Spleen (tissue), 7 donors: ENCODE data around the gene FOXP1.

Experiments
- CTCF ChIP-seq, 11 experiments: fragments of 200-600 bp in 7 of 11; fragments of 450-650 bp in 4 of 11; sonication (generic) in 4 of 11; IDR thresholded peaks in 8 of 11; conservative IDR thresholded peaks in 3 of 11; 1 replicate in 7 of 11; 2 replicates in 4 of 11; pipeline versions ENCODE4 v1.4.0 to v1.8.0; 2016 to 2021; ENCODE audit warnings: antibody characterized with exemption in 11 of 11, inconsistent platforms in 4 of 11, mild to moderate bottlenecking in 1 of 11
- POLR2A ChIP-seq, 3 donors: fragments of 450-650 bp; IDR thresholded peaks; one replicate each; pipeline ENCODE4 v1.5.1; 2017; ENCODE audit warnings: antibody characterized with exemption in 3 of 3, mild to moderate bottlenecking in 1 of 3
- POLR2AphosphoS5 ChIP-seq, 3 donors: sonication (generic); formaldehyde crosslinking; IDR thresholded peaks; one replicate each; pipeline ENCODE4 v1.5.1; 2017; ENCODE audit warnings: antibody characterized with exemption in 3 of 3
- donor health status: DM: no; HTN: no; CAD: no; lungs with moderate emphysema.
- donor health status: DM: no; HTN: no; CAD: no.
- donor health status: DM: no; HTN: no; CAD: no.

DNA sequence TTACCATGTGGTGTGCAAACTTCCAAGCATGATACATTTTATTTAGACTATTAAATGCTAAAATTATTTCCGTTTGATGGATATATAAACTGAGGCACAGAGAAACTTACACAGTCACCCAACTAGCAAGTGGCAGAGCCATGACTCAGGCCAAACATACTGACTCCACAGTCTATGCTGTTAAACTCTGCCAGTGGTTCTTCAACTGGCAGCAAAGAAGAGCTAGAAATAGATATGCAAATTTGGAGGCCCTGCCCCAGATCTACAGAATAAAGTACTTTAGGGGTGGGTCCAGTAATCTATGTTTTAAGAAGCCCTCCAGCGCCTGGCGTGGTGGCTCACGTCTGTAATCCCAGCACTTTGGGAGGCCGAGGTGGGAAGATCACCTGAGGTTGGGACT, 400.0 kb downstream of the FOXP1 start:
- TF ChIP-seq CTCF (IDR thresholded peaks at IDR 0.05 in 8 of 11, conservative IDR thresholded peaks at IDR 0.05 in 3 of 11), result no peak
- no peak for TF ChIP-seq POLR2A (IDR thresholded peaks at IDR 0.05)
- no peak for TF ChIP-seq POLR2AphosphoS5 (IDR thresholded peaks at IDR 0.05)
